SK-N-MC (cell line): ENCODE results near the gene COL20A1.

Experiments used
- EZH2 ChIP-seq: fragments of 200-600 bp; sonication (generic); IDR thresholded peaks from one replicate; pipeline ENCODE4 v1.6.1; 2017; ENCODE audit warnings: antibody characterized with exemption
- FOXP2 ChIP-seq: optimal IDR thresholded peaks from 2 replicates; pipeline ENCODE3; 2011; ENCODE audit warnings: mild to moderate bottlenecking, moderate library complexity; ENCODE audit not compliant: insufficient read depth; ENCODE audit errors: extremely low read length, control extremely low read depth
- POLR2AphosphoS5 ChIP-seq: IDR thresholded peaks from 2 replicates; pipeline ENCODE4 v1.6.1; 2012; ENCODE audit warnings: mild to moderate bottlenecking, low read depth, low read length, borderline replicate concordance

DNA sequence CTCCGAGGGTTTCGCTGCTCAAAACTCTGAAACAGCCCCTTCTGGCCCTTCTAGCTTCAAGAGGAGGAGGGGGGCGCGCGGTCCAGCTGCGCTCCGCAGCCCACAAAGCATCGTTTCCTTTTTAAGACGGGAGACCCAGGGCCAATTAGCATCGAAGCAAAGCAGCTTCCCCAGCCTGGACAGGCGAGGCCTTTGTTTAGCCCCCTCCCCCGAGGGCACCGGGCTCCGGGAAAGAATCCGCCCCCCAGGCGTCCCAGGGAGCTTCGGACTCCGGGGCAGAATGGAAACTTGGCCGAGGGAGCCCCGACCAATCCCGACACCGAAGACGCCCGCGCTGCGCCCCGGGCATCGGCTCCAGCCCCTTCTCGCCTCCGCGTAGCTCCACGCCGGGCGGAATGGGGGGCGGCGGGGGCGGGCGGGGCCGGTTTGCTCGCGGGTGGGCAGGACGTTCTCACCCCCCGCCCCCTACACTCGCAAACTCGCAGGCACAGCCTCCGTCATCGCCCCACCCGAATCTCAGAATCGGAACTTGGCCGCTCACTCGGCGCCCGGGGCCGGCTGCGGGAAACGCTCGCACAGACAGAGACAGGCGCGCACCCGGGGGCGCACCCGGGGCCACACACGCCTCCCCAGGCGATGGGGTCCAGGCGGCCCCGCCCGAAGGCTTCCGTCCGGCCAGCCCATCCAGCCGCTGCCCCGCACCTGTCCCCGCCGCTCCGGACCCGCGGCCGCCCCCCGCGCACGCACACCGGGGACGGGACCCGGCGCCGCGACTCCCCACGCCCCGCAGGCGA lies 39.4 kb upstream of the COL20A1 start:
- TF ChIP-seq POLR2AphosphoS5 (no peak), EZH2 (peak; percentile 51), FOXP2 (no peak)
